ENCODE data around the gene MUC15.

The MUC15 gene

DNA sequence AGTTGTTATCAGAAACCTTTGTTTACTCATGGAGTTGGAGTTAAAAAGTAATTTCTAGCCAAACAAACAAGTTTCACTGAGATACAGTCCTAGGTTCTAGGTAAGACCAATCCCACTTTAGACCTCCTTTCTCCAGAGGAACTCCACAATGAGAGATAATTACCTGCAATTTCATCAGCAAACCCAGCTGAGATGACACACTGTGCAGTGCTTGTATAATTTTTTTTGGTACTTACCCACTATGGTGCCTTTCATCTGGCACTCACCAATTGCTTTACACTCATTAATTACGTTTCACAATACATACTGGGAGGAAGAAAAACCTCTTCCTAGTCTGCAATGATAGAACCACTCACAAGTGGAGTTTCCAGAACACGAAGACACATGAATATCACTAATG, 1.8 kb upstream of the MUC15 start:
- DNase-seq (no peak), ATAC-seq (no peak)

DNA sequence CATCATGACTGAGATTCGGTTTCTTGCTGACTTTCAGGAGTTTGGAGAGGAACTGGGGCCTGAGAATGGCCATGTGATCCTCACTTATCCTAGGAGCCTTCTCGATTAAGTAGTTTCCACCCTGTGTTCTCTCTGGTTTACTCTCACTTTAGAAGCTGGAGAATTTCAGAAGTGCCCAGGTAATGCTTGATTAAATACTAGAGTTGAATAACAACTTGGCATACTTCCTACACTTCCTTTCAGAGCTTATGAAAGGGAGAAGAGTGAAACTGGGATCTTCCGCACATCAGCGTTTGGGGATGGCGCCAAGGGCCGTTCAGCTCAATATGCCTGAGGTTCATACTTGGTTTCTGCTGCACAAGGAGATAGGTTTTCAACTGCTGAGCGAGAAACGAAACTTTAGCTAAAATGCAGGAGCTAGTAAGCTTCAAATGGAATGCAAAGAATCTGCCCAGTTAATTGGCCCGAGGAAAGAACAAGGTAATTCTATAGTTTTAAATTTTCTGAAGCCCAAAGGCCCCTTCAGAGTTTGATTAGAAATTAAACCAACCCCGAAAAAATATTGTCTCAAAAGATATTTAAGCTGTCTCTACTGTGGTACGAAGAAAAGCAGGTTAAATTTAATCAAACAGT, 823 bp upstream of the MUC15 start:
- DNase-seq: no peak
- no peak for ATAC-seq

DNA sequence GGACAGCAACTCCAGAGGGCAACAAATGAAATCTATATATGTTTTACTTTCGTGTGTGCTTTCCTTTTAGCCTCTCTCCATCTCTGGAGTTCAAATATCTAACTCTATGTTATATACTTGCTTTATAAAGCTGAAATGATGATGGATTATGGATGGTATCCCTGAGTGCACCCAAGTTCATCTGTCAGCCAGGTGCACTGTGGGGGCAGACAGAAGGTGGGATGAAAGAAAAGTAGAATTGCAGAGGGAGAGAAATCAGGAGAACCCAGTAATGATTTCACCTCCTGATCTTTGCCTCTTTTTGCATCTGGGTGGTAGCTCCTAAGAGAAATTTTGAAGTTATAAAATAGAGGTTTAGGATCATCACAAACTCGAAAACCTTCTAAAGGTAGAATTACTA, 2.4 kb downstream of the MUC15 start:
- ATAC-seq: no peak

DNA sequence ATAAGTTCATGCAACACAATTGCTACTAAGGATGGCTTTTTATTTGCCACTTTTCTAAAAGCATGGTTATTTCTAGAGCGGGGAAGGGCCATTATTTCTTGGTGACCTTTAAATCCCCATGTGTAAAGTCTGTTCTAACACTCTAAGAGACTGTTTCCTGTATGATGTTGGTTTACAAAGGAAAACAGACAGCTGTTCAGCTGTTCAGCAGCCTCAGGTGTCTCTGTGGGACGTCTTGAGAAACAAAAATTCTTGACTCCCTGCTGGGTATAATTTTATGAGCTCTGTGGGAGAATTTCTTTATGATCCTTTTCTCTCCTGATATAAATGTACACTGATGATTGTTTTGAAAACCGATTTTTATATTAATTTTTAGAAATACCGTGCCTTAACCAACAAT, 13.9 kb downstream of the MUC15 start:
- DNase-seq (no peak), ATAC-seq (no peak)

More for the DNA sequence above, 2.4 kb downstream of the MUC15 start:
- DNase-seq: no peak

DNA sequence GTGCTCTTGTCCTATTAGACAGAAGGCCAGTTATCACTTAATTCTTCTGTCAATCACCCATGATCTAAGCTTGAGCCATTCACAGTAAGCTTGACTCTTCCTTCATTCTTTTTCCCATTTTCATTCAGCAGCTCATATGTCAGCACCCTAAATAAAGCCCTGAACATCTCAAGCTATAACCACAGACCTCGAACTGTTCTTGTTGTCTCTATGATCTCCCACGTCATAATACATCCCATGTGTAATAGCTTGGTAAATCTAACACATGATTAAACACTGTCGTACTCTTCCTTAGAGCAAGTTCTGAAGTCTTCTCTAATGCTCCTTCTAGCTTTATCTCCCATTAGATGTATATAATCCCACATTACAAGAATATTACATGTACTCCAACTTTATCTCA, 14.4 kb downstream of the MUC15 start:
- ATAC-seq (no peak), DNase-seq (no peak)

DNA sequence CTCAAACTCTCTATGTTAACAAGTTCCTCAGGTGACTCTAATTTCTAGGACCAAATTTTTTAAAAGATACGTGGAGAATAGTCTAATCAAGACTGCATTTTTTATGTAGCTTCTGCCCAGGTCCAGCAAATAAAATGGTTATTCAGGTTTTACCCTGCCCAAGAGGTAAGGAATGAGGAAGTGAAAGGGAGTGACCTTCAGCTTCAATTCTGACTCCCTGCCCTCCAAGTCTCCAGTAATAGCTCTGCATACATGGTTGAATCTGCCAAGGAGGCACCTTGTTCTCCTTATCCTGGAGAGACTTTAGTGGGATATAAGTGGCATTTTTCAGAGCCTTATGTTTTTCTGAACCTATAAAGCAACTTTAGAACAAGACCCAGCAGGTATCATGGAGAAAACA, 15.5 kb downstream of the MUC15 start:
- ATAC-seq: no peak
- no peak for DNase-seq

DNA sequence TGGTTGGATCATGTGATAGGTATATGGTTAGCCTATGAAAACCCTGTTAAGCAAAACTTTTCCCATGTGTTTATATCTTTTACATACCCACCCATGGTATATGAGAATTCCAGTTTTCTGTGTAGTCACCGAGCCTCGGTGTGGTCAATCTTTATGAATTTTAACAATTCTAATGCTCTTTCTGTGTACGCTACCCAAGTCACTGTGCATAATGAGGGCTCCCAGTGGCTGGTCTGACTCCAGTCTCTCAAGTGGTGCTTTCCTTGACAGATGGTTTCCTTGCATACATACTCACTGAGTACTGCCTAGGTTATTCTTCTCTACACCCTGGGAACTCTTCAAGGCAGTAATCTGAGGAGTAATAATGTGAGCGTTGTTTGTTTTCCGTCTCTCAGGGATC, 17.6 kb downstream of the MUC15 start:
- no peak for ATAC-seq

DNA sequence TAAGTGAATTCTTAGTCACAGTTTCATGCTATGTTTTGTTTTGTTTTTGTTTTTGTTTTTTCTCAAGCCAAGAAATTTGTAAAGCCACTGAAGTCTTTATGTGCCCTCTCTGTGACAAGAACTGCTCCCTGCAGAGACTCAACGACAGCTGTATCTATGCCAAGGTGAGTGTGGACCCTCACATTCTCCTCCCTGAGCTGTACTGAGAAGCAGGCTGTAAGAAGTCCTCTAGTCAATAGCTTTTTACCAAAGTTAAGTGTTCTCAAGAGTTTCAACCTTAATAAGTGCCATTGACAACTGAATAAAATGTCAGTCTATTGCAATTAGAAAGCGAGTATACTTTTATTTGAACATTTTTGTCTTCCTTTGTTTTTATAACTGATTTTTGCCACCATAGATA, 18.9 kb downstream of the MUC15 start:
- no peak for ATAC-seq
- DNase-seq: no peak

More for the DNA sequence above, 17.6 kb downstream of the MUC15 start:
- DNase-seq: no peak

DNA sequence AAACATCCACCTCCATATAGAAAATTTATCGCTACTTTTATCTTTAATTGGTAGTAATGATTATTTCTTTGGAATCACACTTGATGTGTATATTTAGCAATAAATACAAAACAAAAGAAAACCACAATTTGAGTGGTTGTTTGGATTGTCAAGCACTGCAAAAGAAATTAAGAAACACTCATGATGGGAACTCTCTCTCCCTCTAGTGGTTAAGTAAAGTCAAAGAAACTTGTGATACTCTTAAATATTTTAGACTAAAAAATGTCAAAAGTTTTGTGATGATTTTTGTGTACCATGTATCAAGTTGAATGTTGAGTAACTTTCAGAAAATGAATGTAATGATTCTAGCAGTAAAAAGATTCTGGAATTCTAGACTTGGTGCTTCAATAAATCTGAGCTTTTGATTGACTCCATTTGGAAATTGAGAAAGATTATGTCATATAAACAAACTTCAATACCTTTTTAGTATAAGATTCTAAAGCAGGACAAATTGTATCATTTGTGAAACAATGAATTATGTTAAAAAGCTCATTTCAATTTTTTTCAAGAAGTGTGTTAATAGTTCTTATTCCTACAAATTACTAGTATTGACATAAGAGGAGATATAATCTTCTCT, 20.8 kb downstream of the MUC15 start:
- DNase-seq: no peak
- no peak for ATAC-seq

DNA sequence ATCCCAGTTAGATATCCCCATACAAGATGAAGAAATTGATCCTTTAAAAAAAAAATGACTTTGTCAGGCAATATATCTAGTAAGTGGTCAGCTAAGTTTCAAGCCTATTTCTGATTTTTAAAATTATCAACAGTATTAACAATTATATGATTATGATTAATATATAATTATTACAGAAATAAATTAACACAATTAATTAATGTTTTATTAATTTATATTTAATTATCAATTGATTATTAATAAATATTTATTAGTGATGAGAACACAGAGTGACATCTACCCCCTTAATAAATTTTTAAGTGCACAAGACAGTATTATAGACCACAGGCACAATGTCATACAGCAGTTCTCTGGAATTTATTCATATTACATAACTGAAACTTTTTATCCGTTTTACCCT, 22.0 kb downstream of the MUC15 start:
- ATAC-seq (no peak), DNase-seq (no peak)

DNA sequence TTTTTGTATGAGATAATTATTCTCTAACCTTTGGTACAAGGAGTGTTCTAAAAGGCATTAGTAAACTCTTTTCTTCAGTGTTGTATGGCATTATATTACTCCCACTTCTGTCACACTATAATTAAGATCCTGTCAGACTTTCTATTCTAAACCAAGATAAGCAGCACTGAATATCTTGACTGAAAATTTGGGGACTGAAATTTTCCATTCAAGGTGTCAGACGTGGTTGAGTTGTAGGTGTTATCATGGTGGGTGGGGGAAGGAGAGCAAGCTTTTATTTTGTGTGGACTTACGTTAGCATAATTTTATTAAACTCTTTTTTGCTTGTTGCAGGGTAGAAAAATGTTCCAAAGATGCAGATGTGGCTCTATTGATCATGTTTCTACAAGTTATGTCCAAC, 22.9 kb downstream of the MUC15 start:
- DNase-seq (no peak), ATAC-seq (no peak)

DNA sequence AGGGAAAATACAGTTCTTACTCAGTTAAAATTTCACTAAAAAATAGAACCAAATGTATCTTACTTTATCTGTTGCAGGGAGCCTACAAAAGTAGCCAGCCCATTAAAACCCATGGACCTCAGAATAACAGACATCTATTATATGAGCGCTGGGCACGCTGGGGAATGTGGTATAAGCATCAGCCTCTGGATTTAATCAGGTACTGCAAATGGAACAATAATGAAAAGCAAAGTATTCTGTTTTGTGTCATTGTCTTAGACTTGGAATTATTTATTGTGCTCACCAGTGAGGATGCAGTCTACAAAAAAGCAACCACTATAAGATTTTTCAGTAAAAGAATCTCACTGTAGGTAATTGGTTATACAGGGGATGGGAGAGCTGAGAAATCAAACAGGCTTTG, 30.2 kb downstream of the MUC15 start:
- no peak for DNase-seq
- ATAC-seq: no peak

DNA sequence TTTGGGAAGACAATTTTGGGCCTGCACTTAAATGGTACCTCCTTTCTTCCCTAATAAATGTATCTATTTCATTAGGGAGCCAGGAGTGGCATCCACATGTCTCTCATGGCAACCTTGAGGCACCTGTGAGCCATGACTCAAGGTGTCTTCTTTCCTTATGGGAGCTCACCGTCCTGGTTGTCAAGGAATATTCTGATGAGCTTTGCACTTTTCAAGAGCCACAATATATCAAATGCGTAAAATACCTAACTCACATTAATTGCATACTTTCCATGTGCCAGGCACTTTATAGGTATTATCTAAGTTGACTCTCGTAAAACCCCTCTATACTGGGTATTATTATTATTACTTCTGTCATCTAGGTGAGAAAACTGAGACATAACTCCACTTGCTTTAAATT, 32.5 kb downstream of the MUC15 start:
- DNase-seq (no peak), ATAC-seq (no peak)

DNA sequence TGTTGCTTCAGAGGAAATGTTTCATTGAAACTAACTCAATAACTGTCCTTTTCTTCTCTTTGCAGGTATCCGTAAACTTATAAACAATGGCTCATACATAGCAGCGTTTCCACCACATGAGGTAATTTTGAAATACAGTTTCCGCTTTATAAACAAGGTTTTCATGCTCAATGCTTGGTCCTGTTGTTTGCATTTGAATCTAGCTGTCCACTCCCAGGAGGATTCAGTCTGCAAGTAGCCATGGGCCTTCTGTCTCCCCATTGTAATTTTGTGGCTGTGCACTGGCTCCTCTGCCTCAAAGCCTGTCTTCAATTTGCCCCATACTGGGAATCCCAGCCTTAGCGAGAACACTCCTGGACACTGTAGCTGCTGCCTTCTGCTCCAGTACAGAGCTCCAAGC, 34.7 kb downstream of the MUC15 start:
- DNase-seq (no peak), ATAC-seq (no peak)

DNA sequence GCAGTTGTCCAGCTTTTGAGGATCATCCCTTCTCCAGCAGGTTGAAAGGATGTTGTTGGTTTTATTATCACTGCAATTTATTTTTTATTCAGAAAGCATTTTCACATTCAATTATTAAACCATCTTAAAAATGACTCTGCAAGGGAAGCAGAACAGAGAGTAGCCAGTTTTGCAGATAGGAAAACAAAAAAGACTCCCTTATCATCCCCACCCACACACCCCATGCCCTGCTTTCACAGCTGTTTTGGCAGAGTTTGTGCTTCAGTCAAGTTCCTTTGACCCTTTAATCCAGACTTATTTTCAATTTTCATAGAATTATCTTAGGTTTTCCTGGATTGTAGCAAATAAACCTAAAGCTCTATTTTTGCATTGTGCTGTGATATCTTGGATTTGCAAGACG, 44.4 kb downstream of the MUC15 start:
- DNase-seq (no peak), ATAC-seq (no peak)

DNA sequence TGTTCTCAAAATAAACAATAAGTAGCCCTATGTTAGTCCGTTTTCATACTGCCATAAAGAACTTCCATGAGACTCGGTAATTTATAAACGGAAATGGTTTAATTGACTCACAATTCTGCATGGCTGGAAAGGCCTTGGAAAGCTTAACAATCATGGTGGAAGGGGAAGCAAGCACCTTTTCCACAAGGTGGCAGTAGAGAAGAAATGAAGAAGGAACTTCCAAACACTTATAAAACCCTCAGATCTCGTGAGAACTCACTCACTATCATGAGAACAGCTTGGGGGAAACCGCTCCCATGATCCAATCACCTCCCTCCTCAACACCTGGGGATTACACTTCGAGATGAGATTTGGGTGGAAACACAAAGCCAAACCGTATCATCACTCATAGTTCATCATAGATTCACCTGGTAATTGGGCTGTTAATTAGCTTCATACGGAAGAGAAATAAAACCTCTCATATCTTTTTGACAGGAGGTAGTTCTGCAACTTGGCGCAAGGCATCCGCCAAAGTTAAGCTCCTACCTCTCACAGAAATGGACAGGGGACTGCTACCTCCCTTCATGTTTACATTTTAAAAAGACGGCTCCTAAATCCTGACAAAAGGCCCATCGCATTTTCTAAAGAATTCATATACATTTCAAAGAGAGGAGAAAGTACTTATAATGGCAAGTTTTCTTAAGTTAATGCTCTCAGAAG, 49.0 kb downstream of the MUC15 start:
- DNase-seq: no peak
- ATAC-seq: no peak

DNA sequence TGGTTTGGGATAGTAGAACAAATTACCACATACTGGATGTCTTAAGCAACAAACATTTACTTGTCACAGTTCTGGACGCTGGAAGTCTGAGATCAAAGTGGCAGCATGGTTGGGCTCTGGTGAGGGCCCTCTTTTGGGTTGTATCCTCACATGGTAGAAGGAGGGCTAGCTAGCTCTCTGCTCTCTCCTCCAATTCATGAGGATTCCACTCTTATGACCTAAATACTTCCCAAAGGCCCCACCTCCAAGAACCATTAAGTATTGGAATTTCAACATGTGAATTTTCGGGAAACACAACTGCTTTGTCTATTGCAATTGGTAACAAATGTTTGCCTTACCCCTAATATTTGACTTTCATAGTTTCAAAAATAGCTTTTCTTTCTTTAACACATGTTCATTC, 52.6 kb downstream of the MUC15 start:
- no peak for DNase-seq
- no peak for ATAC-seq

DNA sequence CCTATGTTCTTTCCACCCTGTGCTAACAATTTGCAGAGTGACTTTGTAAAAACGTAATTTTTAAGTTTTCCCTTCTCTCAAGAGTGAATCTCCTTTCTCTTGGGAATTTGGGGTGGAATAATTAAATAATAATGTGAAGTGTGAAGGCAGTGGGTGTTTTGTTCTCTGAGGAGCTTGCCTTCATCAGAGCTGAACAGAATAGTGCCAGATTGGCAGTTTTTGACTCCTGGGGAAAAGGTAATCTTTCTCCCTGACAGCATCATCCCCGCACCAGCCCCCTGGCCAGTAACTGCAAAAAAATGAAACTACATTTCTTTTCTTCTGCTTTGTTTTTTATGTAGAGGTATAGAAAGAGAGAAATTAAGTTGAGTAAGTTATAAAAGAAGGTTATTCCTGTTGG, 59.9 kb downstream of the MUC15 start:
- no peak for DNase-seq
- no peak for ATAC-seq

DNA sequence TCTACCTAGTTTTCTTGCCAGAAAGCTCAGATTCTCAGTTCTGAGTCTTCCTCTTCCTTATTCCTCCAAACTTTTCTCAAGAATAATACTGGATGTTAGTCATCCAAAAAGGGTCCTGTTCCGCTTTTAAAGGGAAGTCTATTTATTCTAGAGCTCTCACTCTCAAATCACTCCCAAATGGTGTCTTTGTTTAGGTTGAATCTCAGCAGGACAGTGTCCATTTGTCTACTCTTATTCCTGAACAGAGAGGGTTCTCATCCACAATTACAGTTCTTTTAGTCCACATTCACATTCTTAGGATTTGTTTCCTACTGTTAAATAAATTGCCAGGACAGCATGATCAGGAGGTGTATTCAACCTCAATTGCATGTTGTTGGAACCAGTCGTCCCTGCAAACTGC, 61.3 kb downstream of the MUC15 start:
- DNase-seq: no peak
- no peak for ATAC-seq

DNA sequence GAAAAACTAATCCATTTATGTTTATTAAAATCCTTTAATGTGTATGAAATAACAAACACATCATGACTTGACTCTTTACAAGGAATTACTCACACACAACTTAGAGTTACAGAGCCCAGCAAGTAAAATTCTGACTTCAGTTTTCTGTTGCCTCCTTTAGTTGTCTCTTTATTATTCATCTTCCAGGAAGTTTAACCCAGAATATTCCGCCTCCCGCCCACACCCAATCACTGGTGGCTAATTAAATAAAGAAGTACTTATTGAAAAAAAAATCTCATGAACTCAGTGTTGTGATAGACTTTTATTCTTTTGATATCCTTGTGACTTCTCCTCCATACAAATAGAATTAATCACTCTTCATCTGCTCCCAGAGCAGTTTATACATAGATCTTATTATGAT, 61.9 kb downstream of the MUC15 start:
- no peak for DNase-seq
- no peak for ATAC-seq

Measured in stimulated activated naive CD8-positive, alpha-beta T cell treated with anti-CD3 and anti-CD28 coated beads, Interleukin-15, Interleukin-2, amounts not matched to agents 100 U/mL and 50 U/mL, for 24 hours (primary cell).